HL-60 (cell line): Measurements from ENCODE around the gene IL20.
A peak's percentile ranks its signal among the peaks of the same experiment; 100 is the strongest.

Source experiments
- CTCF ChIP-seq: IDR thresholded peaks from one replicate; pipeline ENCODE4 v1.5.1; 2011; ENCODE audit warnings: low read length, control low read depth, inconsistent platforms; ENCODE audit not compliant: insufficient read depth
- GABPA ChIP-seq: IDR thresholded peaks from 2 replicates; pipeline ENCODE4 v1.6.1; 2012; ENCODE audit warnings: low read depth
- POLR2AphosphoS5 ChIP-seq: IDR thresholded peaks from 2 replicates; pipeline ENCODE4 v1.6.1; 2012; ENCODE audit warnings: low read depth
- REST ChIP-seq: IDR thresholded peaks from 2 replicates; pipeline ENCODE4 v1.6.1; 2012; ENCODE audit warnings: low read depth; ENCODE audit not compliant: insufficient replicate concordance
- SPI1 ChIP-seq: IDR thresholded peaks from 2 replicates; pipeline ENCODE4 v1.6.1; 2012; ENCODE audit warnings: low read depth, mild to moderate bottlenecking, borderline replicate concordance

- TF ChIP-seq CTCF (peak; percentile 6), REST (no peak), GABPA (no peak), POLR2AphosphoS5 (no peak), SPI1 (no peak)
Measured at GRCh38 chr1:206856674-206857464, 8.6 kb upstream of the IL20 start.
